ENCODE measurements around the gene POU2F1. TPM values are rescaled to one million over a fixed set of nuclear protein-coding genes. Genes with fewer than 3 reads are reported as not detected.

Gene POU2F1
- total RNA-seq, 4 donors from 2014 or later: 14.0 to 45.5 (median 19.8) TPM

GRCh38 chr1:167465018-167465417 is 244.3 kb downstream of the POU2F1 start:
- intact Hi-C loops (cut with DNase I): no loop called here
- no peak overlapping the region for H3K4me3 ChIP-seq (replicated peaks in 1 of 3)
- H3K9me3 ChIP-seq: no peaks in the 10 kb centered on the region
- no peak overlapping the region for H3K27ac ChIP-seq
- DNase-seq: no peak
- 92 to 96% methylated on average over 2 of the region's 2 CpGs for WGBS, 2 donors
- H3K27me3 ChIP-seq: no peaks in the 10 kb centered on the region
- TF ChIP-seq POLR2A (IDR thresholded peaks at IDR 0.05) (no peak), CTCF (IDR thresholded peaks at IDR 0.05) (no peak)
- peaks cover 5 to 16% of the 10 kb centered on the region in 2 donors for H3K4me1 ChIP-seq
- no peaks in the 10 kb centered on the region for H3K36me3 ChIP-seq

GRCh38 chr1:167465743-167466142 is 245.1 kb downstream of the POU2F1 start:
- no peak for DNase-seq
- H3K4me3 ChIP-seq (replicated peaks in 1 of 3): no peak overlapping the region
- WGBS, 2 donors: 62 to 64% methylated on average over 1 of the region's 1 CpG
- H3K9me3 ChIP-seq: no peaks in the 10 kb centered on the region
- TF ChIP-seq CTCF (IDR thresholded peaks at IDR 0.05): no peak
- TF ChIP-seq POLR2A (IDR thresholded peaks at IDR 0.05): no peak
- H3K4me1 ChIP-seq: peaks cover 5 to 16% of the 10 kb centered on the region in 2 donors
- no peak overlapping the region for H3K27ac ChIP-seq
- intact Hi-C loops (cut with DNase I): no loop called here
- H3K27me3 ChIP-seq: no peaks in the 10 kb centered on the region
- H3K36me3 ChIP-seq: no peaks in the 10 kb centered on the region

GRCh38 chr1:167467126-167467710 is 246.5 kb downstream of the POU2F1 start:
- H3K9me3 ChIP-seq: no peaks in the 10 kb centered on the region
- H3K36me3 ChIP-seq: no peaks in the 10 kb centered on the region
- H3K4me3 ChIP-seq (replicated peaks in 1 of 3): no peak overlapping the region
- H3K27ac ChIP-seq: no peak overlapping the region
- TF ChIP-seq POLR2A (IDR thresholded peaks at IDR 0.05): no peak
- TF ChIP-seq CTCF (IDR thresholded peaks at IDR 0.05): no peak
- intact Hi-C loops (cut with DNase I): no loop called here
- H3K4me1 ChIP-seq: peaks cover 5 to 16% of the 10 kb centered on the region in 2 donors
- no peaks in the 10 kb centered on the region for H3K27me3 ChIP-seq
- 89 to 93% methylated on average over 15 of the region's 15 CpGs for WGBS, 2 donors
- DNase-seq: no peak

- TF ChIP-seq POLR2A (IDR thresholded peaks at IDR 0.05): no peak
- Histone ChIP-seq H3K27ac (no peak overlapping the region), H3K4me3 (replicated peaks in 1 of 3) (no peak overlapping the region), H3K36me3 (no peaks in the 10 kb centered on the region), H3K9me3 (no peaks in the 10 kb centered on the region), H3K4me1 (peaks cover 5 to 16% of the 10 kb centered on the region in 2 donors), H3K27me3 (no peaks in the 10 kb centered on the region)
- intact Hi-C loops (cut with DNase I): no loop called here
- WGBS, 2 donors: 91% methylated on average over 9 of the region's 9 CpGs
- DNase-seq: no peak
These were observed 247.1 kb downstream of the POU2F1 start for GRCh38 chr1:167467752-167468151.

- peak; percentile 49 to 52 for DNase-seq
- Histone ChIP-seq H3K27me3 (no peaks in the 10 kb centered on the region), H3K9me3 (no peaks in the 10 kb centered on the region), H3K27ac (peak overlapping the region; percentile 53 to 79 (median 70)), H3K4me1 (peaks cover 9 to 16% of the 10 kb centered on the region in 2 donors), H3K4me3 (replicated peaks in 1 of 3) (no peak overlapping the region), H3K36me3 (no peaks in the 10 kb centered on the region)
- intact Hi-C loops (cut with DNase I): no loop called here
- TF ChIP-seq POLR2A (IDR thresholded peaks at IDR 0.05) (no peak), CTCF (IDR thresholded peaks at IDR 0.05) (no peak)
- 36 to 38% methylated on average over 7 of the region's 7 CpGs for WGBS, 2 donors
These were observed 248.7 kb downstream of the POU2F1 start for GRCh38 chr1:167469280-167469965.

Measured in thyroid gland (tissue), 4 donors.